GM21528 (cell line): Measurements from ENCODE around the gene RPS15.

Experiments used
- ATAC-seq: cut with Tn5 transposase; IDR thresholded peaks from one replicate; pipeline ENCODE4 v1.9.1; 2021; ENCODE audit warnings: mild to moderate bottlenecking, moderate library complexity; ENCODE audit not compliant: unreplicated experiment, low FRiP score

The RPS15 gene

GRCh38 chr19:1401889-1402217, 36.3 kb upstream of the RPS15 start:
- no peak for ATAC-seq

DNA sequence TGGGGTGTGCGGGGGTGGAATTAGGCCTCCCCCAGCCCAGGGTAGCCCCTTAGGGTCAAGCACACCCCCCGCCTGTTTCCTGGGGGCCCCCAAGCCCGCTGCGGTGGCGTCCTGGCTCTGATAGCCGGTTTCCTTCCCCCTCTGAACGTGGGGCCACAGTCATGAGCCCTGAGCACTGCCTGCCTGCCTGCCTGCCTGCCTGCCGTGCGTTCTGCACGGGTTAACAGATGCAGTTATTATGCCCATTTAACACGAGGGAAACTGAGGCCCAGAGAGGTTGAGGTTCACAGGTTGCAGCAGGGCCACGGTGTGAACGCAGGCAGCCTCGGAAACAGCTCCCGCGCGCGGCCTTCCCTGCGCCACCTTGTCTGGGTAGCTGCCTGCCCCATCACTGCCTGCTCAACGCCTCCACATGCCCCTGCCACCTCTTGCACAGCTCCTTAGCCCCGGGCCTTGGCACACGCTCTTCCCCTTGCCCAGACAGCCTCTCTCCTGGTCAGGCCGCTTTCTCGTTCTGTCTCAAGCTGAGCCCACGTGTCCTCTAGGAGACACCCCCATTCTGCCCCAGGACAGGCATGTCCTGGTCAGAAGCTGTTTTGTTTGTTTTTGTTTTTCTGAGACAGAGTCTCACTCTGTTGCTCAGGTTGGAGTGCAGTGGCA, 35.7 kb upstream of the RPS15 start:
- no peak for ATAC-seq

GRCh38 chr19:1406774-1407527, 31.2 kb upstream of the RPS15 start:
- ATAC-seq = peak; percentile 68

GRCh38 chr19:1407528-1408299, 30.5 kb upstream of the RPS15 start, which contains the start of gene DAZAP1:
Gene DAZAP1, plus strand, starts transcription at chr19:1407586. Its CDS starts 188 bp downstream, at chr19:1407774.
- peak; percentile 20 for ATAC-seq

GRCh38 chr19:1408300-1409203, 29.6 kb upstream of the RPS15 start:
- ATAC-seq = no peak

DNA sequence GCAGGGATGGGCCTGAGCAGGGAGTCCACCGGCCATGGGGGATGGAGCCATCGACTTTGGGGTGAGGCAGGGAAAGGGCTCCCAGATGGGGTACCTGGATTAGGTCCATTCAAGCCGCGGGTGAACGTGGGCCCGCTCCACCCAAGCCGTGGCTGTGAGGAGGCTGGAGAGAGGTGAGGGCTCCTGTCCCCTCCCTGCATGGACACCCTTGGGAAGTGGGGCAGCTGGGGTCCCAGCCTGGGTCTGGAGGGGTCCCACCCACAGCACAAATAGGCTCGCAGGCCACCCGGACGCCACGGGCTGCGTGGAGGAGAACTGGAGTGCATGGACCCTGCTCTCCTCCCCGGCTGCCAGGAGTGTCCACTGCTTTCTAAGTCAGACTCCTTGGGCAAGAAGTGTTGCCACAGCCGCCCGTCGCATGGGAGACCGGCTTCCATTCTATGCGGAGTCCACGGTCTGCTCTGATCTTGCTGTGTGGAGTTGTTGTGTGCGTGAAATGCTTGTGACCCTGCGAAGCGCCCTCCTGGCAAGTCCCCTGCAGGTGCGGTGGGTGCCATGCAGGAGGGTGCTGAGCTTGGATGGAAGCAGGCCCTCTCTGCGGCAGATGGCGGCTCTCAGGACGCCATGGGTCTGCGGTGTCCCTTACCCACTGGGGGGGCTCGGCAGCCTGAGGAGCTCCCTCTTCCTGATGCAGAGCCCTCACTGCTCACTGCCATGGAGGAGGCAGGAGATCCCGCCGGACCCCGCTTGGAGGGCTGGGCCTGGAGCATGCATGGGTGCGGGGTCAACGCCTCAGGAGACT, 28.8 kb upstream of the RPS15 start:
- ATAC-seq = no peak

- no peak for ATAC-seq
These were observed 27.9 kb upstream of the RPS15 start for GRCh38 chr19:1410136-1410786.

GRCh38 chr19:1410789-1411188, 27.4 kb upstream of the RPS15 start:
- ATAC-seq = no peak

GRCh38 chr19:1411255-1412191, 26.7 kb upstream of the RPS15 start:
- ATAC-seq = no peak

GRCh38 chr19:1412323-1412923, 25.8 kb upstream of the RPS15 start:
- ATAC-seq = no peak

GRCh38 chr19:1412995-1413800, 25.0 kb upstream of the RPS15 start:
- no peak for ATAC-seq

GRCh38 chr19:1416014-1416841, 22.0 kb upstream of the RPS15 start:
- ATAC-seq = no peak

DNA sequence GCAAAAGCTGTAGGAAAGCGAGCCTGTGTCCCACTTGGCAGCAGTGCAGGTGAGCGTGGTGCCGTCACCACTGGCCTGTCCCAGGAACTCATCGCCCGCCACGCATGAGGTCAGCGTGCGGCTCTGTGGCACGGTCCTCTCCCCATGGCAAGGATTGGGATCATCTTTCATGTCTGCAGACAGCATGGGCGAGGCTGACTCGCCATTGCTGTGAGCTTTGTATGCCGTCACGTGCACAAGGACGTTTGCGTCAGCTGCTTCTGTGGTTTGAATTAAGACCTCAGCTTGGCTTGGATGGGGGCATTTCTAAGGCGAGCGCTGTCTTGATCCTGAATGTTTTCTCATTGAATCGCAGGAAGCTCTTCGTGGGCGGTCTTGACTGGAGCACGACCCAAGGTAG, 21.1 kb upstream of the RPS15 start:
- no peak for ATAC-seq

- ATAC-seq = no peak
These were observed 20.3 kb upstream of the RPS15 start for GRCh38 chr19:1417681-1418495.

DNA sequence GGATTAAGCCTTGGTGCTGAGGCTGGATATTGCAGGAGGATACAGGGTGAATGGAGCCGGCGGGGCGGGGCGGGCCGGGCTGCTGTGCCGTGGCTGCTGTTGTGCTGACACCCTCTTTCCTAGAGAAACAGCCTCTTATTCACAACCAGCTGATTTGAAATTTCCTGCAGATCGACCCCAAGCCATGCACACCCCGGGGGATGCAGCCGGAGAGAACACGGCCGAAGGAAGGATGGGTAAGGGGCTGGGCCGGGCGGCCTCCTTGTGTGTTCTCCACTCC, 19.8 kb upstream of the RPS15 start:
- ATAC-seq = no peak
